Uterus (tissue), 4 donors: ENCODE results near the gene TTBK2. TPM values are rescaled to one million over a fixed set of nuclear protein-coding genes. Genes with fewer than 3 reads are reported as not detected.

Source experiments
- DNase-seq, 2 donors: peaks; one replicate each; pipeline ENCODE4 v3.0.0-alpha.2; 2019 to 2020
- H3K27ac ChIP-seq, 2 donors: fragments of 200-600 bp; sonication (generic); 1 replicate in 1 of 2; 2 replicates in 1 of 2; pipeline ENCODE4 v1.5.1; 2016 to 2018
- H3K27me3 ChIP-seq, 2 donors: fragments of 200-600 bp; sonication (generic); one replicate each; pipeline ENCODE4 v1.5.1; 2018 to 2019; ENCODE audit warnings: control low read depth in 1 of 2
- H3K36me3 ChIP-seq, 2 donors: fragments of 200-600 bp; sonication (generic); one replicate each; pipeline ENCODE4 v1.5.1; 2019; ENCODE audit warnings: control low read depth in 1 of 2
- H3K4me1 ChIP-seq, 2 donors: fragments of 200-600 bp; sonication (generic); one replicate each; pipeline ENCODE4 v1.5.1; 2018 to 2019; ENCODE audit warnings: control low read depth in 1 of 2
- H3K4me3 ChIP-seq, 2 donors: fragments of 200-600 bp; sonication (generic); 1 replicate in 1 of 2; 2 replicates in 1 of 2; pipeline ENCODE4 v1.5.1; 2018 to 2019; ENCODE audit warnings: mild to moderate bottlenecking in 1 of 2
- H3K9me3 ChIP-seq, 2 donors: fragments of 200-600 bp; sonication (generic); one replicate each; pipeline ENCODE4 v1.5.1; 2019; ENCODE audit warnings: control low read depth in 1 of 2
- POLR2A ChIP-seq, 2 donors: fragments of 450-650 bp; IDR thresholded peaks; one replicate each; pipeline ENCODE4 v1.6.1; 2016; ENCODE audit warnings: antibody characterized with exemption in 2 of 2, mild to moderate bottlenecking in 1 of 2, moderate library complexity in 1 of 2
- intact Hi-C: fragments of 100-400 bp; cut with DNase I; formaldehyde crosslinking; loops from one replicate; pipeline ENCODE4 v1.15.1; 2023; ENCODE audit warnings: low total_unique reads
- total RNA-seq, 4 donors: library from RNA; depleted of rRNA in 3 of 4; stranded (reverse); fragments of >200 nt in 3 of 4; gene quantifications; one replicate each; pipeline versions ENCODE4 v1.1.0 to v1.2.4, GENCODE V29; 2014 to 2023
- TF ChIP-seq, protein P1 (sequence below), 4 experiments: fragments of 200-600 bp in 2 of 4; fragments of 450-650 bp in 2 of 4; sonication (generic) in 2 of 4; IDR thresholded peaks; one replicate each; pipeline ENCODE4 v1.5.1; 2016 to 2019; ENCODE audit warnings: antibody characterized with exemption in 4 of 4, mild to moderate bottlenecking in 2 of 4, moderate library complexity in 1 of 4
- donor health status: DM: yes; HTN: yes; CAD: no.

The TTBK2 gene
- total RNA-seq, 4 donors from 2014 or later: 5.9 to 32.3 (median 20.6) TPM

DNA sequence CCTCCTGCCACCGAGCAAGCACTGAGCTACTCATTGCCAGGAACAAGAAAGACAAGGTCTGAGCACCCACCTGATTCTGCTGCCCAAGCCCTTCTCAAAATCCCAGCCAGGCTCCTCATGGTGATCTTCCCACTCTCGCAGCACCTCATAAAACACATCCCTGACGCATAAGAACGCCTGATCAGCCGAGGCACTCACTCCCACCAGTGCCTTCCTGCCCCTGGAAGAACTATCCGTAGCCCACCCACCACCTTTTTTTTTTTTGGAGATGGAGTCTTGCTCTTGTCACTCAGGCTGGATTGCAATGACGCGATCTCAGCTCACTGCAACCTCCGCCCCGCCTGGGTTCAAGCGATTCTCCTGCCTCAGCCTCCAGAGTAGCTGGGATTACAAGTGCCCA lies 187.6 kb downstream of the TTBK2 start:
- no peak for DNase-seq
- intact Hi-C loops: loop anchor here (10.0 kb wide), 1 partner anchor 192 kb away; the partner anchor contains the start of gene TTBK2
- H3K36me3 ChIP-seq: no peaks in the 10 kb centered on the region

DNA sequence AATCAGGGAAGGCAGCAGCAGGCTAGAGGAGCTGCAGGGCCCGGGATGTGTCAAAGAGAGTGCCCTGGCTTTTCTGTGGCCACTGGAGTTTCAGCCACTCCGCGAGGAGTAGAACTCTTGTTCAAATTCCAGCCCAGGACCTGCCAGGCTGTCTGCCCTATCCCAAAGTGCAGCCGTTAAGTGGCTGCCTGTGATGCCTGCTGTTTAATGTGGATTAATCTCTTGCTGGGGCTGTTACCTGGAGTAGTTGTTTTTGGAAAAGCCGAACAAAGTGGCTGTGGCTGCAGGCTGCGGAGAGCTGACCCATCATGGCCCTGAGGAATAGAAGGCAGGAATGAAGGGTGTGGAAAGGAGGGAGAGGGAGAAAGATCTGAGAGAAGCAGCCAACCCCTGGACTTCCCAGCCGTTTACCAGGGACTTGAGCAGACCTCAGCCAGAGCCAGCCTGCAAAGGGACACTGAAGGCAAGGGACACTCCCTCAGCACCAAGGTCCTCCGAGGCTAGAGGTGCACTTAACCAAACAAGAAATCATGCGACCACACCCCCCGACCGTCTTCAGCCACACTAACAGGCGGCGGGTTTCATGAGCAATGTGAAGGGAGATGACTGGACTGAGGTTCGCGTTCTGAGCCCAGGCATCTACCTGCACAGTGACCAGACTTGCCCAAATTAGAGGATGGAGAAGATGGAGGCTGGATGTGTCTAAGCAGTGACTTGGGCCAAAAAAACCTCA lies 188.3 kb downstream of the TTBK2 start:
- no peaks in the 10 kb centered on the region for H3K27me3 ChIP-seq
- H3K9me3 ChIP-seq: no peaks in the 10 kb centered on the region
- intact Hi-C loops: loop anchor here (10.0 kb wide), 1 partner anchor 193 kb away; the partner anchor contains the start of gene TTBK2
- DNase-seq: no peak
- H3K4me3 ChIP-seq: no peak overlapping the region
- H3K27ac ChIP-seq: no peak overlapping the region
- H3K36me3 ChIP-seq: no peaks in the 10 kb centered on the region
- TF ChIP-seq, protein P1, sequence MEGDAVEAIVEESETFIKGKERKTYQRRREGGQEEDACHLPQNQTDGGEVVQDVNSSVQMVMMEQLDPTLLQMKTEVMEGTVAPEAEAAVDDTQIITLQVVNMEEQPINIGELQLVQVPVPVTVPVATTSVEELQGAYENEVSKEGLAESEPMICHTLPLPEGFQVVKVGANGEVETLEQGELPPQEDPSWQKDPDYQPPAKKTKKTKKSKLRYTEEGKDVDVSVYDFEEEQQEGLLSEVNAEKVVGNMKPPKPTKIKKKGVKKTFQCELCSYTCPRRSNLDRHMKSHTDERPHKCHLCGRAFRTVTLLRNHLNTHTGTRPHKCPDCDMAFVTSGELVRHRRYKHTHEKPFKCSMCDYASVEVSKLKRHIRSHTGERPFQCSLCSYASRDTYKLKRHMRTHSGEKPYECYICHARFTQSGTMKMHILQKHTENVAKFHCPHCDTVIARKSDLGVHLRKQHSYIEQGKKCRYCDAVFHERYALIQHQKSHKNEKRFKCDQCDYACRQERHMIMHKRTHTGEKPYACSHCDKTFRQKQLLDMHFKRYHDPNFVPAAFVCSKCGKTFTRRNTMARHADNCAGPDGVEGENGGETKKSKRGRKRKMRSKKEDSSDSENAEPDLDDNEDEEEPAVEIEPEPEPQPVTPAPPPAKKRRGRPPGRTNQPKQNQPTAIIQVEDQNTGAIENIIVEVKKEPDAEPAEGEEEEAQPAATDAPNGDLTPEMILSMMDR (IDR thresholded peaks at IDR 0.05): no peak
- no peak for TF ChIP-seq POLR2A (IDR thresholded peaks at IDR 0.05)
- H3K4me1 ChIP-seq: no peaks in the 10 kb centered on the region

More for the DNA sequence above, 187.6 kb downstream of the TTBK2 start:
- no peaks in the 10 kb centered on the region for H3K9me3 ChIP-seq
- no peaks in the 10 kb centered on the region for H3K27me3 ChIP-seq
- peaks cover 0 to 4% of the 10 kb centered on the region in 2 donors for H3K4me1 ChIP-seq
- no peak overlapping the region for H3K4me3 ChIP-seq
- no peak overlapping the region for H3K27ac ChIP-seq
- TF ChIP-seq, protein P1 (IDR thresholded peaks at IDR 0.05): no peak
- no peak for TF ChIP-seq POLR2A (IDR thresholded peaks at IDR 0.05)

DNA sequence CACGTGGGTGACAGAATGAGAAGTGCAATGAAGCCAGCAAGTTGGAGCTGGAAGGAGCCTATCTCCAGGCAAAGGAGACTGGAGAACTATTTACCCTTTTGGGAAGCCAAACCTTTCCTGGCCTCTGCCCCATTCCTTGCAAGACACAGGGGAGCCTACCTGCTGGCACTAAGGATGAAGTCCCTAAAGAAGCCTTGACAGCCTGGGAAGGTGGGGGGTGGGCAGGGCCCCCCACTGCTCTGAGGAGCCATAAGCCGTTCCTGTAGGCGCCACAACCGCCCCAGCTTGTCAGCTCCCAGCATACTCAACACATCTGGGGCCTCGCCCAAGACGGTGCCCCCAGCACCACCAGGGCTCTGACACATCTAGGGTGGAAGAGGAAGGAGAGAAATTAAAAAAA lies 189.1 kb downstream of the TTBK2 start:
- Histone ChIP-seq H3K27ac (no peak overlapping the region), H3K36me3 (no peaks in the 10 kb centered on the region), H3K4me3 (no peak overlapping the region), H3K9me3 (no peaks in the 10 kb centered on the region), H3K27me3 (no peaks in the 10 kb centered on the region), H3K4me1 (no peaks in the 10 kb centered on the region)
- TF ChIP-seq, protein P1 (IDR thresholded peaks at IDR 0.05): no peak
- no peak for TF ChIP-seq POLR2A (IDR thresholded peaks at IDR 0.05)
- no peak for DNase-seq
- intact Hi-C loops: loop anchor here (10.0 kb wide), 1 partner anchor 193 kb away; the partner anchor contains the start of gene TTBK2

DNA sequence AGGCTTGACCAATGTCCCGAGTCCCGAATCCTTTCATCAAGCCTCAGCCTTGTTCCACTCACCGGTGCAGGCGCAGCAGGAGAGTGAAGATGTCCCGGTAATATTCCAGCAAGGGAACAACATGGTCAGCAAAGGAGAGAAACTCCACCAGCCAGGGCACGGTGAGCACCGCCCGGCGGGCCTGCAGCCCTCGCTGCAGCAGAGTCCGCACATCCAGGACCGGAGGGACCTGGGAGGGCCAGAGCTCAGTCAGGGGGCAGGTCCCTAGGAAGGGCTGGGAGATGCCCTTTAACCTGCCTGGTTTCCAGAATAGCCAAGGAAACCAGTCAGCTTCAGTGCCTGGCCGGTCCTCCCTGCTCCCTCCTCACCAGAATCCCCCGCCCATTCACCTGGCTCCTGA lies 190.0 kb downstream of the TTBK2 start:
- no peak for DNase-seq
- Histone ChIP-seq H3K4me1 (no peaks in the 10 kb centered on the region), H3K9me3 (no peaks in the 10 kb centered on the region), H3K27me3 (no peaks in the 10 kb centered on the region), H3K36me3 (no peaks in the 10 kb centered on the region), H3K4me3 (no peak overlapping the region), H3K27ac (no peak overlapping the region)
- intact Hi-C loops: loop anchor here (10.0 kb wide), 1 partner anchor 194 kb away; the partner anchor contains the start of gene TTBK2
- TF ChIP-seq, protein P1 (IDR thresholded peaks at IDR 0.05): no peak
- TF ChIP-seq POLR2A (IDR thresholded peaks at IDR 0.05): no peak

DNA sequence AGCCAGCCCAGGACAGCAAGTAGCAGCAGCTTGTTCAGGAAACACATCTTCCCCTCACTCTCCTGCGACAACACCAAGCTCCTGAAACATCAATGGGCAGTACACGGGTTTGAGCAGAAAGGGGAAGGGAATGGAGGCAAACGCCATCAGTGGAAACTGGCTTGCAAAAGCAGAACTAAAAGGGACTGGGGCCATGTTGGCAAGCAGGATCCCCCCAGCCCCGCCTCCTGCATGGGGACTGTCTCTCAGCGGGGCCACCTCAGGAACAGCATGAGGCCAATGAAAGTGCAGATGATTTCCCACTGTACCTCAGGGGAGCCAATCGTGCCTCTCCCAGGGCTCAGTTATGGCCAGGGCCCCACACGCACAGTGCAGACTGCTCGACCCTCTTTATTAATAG lies 190.4 kb downstream of the TTBK2 start:
- Histone ChIP-seq H3K9me3 (no peaks in the 10 kb centered on the region), H3K4me1 (no peaks in the 10 kb centered on the region), H3K27ac (no peak overlapping the region), H3K27me3 (no peaks in the 10 kb centered on the region), H3K4me3 (no peak overlapping the region), H3K36me3 (no peaks in the 10 kb centered on the region)
- intact Hi-C loops: loop anchor here (10.0 kb wide), 1 partner anchor 195 kb away; the partner anchor contains the start of gene TTBK2
- no peak for DNase-seq
- TF ChIP-seq, protein P1 (IDR thresholded peaks at IDR 0.05): no peak
- TF ChIP-seq POLR2A (IDR thresholded peaks at IDR 0.05): no peak
